HFFc6 (cell line): ENCODE measurements around the gene PPP2CA. TPM values are rescaled to one million over a fixed set of nuclear protein-coding genes. Genes with fewer than 3 reads are reported as not detected.

Experiments used
- DNase-seq: peaks from one replicate; pipeline ENCODE4 v3.0.0-alpha.2; 2018
- H3K27ac Mint-ChIP-seq: 2 replicates; pipeline ENCODE4 v1.8.0; 2020; ENCODE audit warnings: mild to moderate bottlenecking, mixed read lengths
- H3K27me3 Mint-ChIP-seq: 2 replicates; pipeline ENCODE4 v1.8.0; 2021; ENCODE audit warnings: mild to moderate bottlenecking, moderate library complexity, mixed read lengths; ENCODE audit not compliant: insufficient read depth
- H3K36me3 Mint-ChIP-seq: 2 replicates; pipeline ENCODE4 v1.8.0; 2021; ENCODE audit warnings: low read depth, mixed read lengths
- H3K4me1 Mint-ChIP-seq: 2 replicates; pipeline ENCODE4 v1.8.0; 2020; ENCODE audit warnings: low read depth, mixed read lengths
- H3K4me3 Mint-ChIP-seq: 2 replicates; pipeline ENCODE4 v1.8.0; 2020; ENCODE audit warnings: mild to moderate bottlenecking, moderate library complexity, mixed read lengths
- H3K9me3 Mint-ChIP-seq: 2 replicates; pipeline ENCODE4 v1.8.0; 2020; ENCODE audit warnings: mild to moderate bottlenecking, mixed read lengths
- CTCF ChIP-seq: fragments of 200-600 bp; sonication (generic); IDR thresholded peaks from 2 replicates; pipeline ENCODE4 v1.5.0; 2021; ENCODE audit warnings: antibody characterized with exemption, mild to moderate bottlenecking
- total RNA-seq, 6 experiments: library from RNA; stranded (reverse); fragmentation: NEBNext Ultra II Directional; extraction: Animal tissue kit (Norgen Biotek cat#: 25700); gene quantifications; 2 replicates in 1 of 6; 3 replicates in 5 of 6; pipeline ENCODE4 v1.2.3, GENCODE V29; 2021

The PPP2CA gene
- total RNA-seq, 6 experiments from 2014 or later, result 153 to 172 (median 156) TPM

GRCh38 chr5:134195666-134196065, 30.2 kb downstream of the PPP2CA start:
- Mint-ChIP-seq H3K27ac (no peak overlapping the region), H3K4me1 (no peaks in the 10 kb centered on the region), H3K9me3 (no peaks in the 10 kb centered on the region), H3K27me3 (no peaks in the 10 kb centered on the region; the same call in 1 of the 2 replicates), H3K4me3 (no peak overlapping the region), H3K36me3 (peaks cover 50% of the 10 kb centered on the region)
- TF ChIP-seq CTCF, result no peak
- DNase-seq, result no peak

GRCh38 chr5:134189031-134189430, 36.8 kb downstream of the PPP2CA start:
- H3K36me3 Mint-ChIP-seq, result 0 out of 2 replicates have a peak, but pooled peaks cover 6% of the 10 kb centered on the region
- H3K4me1 Mint-ChIP-seq, result no peaks in the 10 kb centered on the region
- H3K27ac Mint-ChIP-seq, result no peak overlapping the region
- no peaks in the 10 kb centered on the region; the same call in 1 of the 2 replicates for H3K27me3 Mint-ChIP-seq
- H3K9me3 Mint-ChIP-seq, result no peaks in the 10 kb centered on the region
- H3K4me3 Mint-ChIP-seq, result no peak overlapping the region
- TF ChIP-seq CTCF, result no peak
- DNase-seq, result no peak

- H3K9me3 Mint-ChIP-seq, result no peaks in the 10 kb centered on the region
Measured at GRCh38 chr5:134188092-134188491, 37.8 kb downstream of the PPP2CA start.

GRCh38 chr5:134184155-134185135, 41.4 kb downstream of the PPP2CA start:
- peak; percentile 95 for TF ChIP-seq CTCF
- DNase-seq, result peak; percentile 51
- Mint-ChIP-seq H3K27me3 (no peaks in the 10 kb centered on the region; the same call in none of the 2 replicates), H3K36me3 (no peaks in the 10 kb centered on the region), H3K27ac (no peak overlapping the region), H3K4me3 (no peak overlapping the region), H3K9me3 (no peaks in the 10 kb centered on the region), H3K4me1 (no peaks in the 10 kb centered on the region)

More at GRCh38 chr5:134188092-134188491, 37.8 kb downstream of the PPP2CA start:
- H3K36me3 Mint-ChIP-seq, result no peaks in the 10 kb centered on the region
- H3K27ac Mint-ChIP-seq, result no peak overlapping the region
- DNase-seq, result no peak
- no peaks in the 10 kb centered on the region; the same call in 1 of the 2 replicates for H3K27me3 Mint-ChIP-seq
- H3K4me1 Mint-ChIP-seq, result no peaks in the 10 kb centered on the region
- no peak for TF ChIP-seq CTCF
- no peak overlapping the region for H3K4me3 Mint-ChIP-seq

GRCh38 chr5:134183481-134183880, 42.4 kb downstream of the PPP2CA start:
- Mint-ChIP-seq H3K27ac (no peak overlapping the region), H3K9me3 (no peaks in the 10 kb centered on the region), H3K27me3 (no peaks in the 10 kb centered on the region; the same call in none of the 2 replicates), H3K36me3 (no peaks in the 10 kb centered on the region), H3K4me3 (no peak overlapping the region), H3K4me1 (no peaks in the 10 kb centered on the region)
- TF ChIP-seq CTCF, result no peak
- DNase-seq, result no peak
